Heart right ventricle (tissue), 16 donors: ENCODE data around the gene BDH1. TPM values are rescaled to one million over a fixed set of nuclear protein-coding genes. Genes with fewer than 3 reads are reported as not detected.

Experiments used
- ATAC-seq, 8 donors: fragments of 200-7000 bp; cut with Tn5 transposase; one replicate each; pipeline ENCODE4 v1.9.1; 2020; ENCODE audit warnings: mild to moderate bottlenecking in 8 of 8, moderate library complexity in 8 of 8, moderate number of reproducible peaks in 1 of 8
- DNase-seq, 2 donors: peaks; one replicate each; pipeline ENCODE4 v3.0.0-alpha.2; 2020
- H3K27ac ChIP-seq, 10 donors: fragments of 200-600 bp; sonication (generic) in 2 of 10; one replicate each; pipeline versions ENCODE4 v1.5.0 to v1.8.0; 2020 to 2022; ENCODE audit warnings: mild to moderate bottlenecking in 3 of 10
- H3K27me3 ChIP-seq, 7 donors: fragments of 200-600 bp; one replicate each; pipeline ENCODE4 v1.8.0; 2021 to 2022; ENCODE audit warnings: mild to moderate bottlenecking in 2 of 7
- H3K36me3 ChIP-seq, 9 donors: fragments of 200-600 bp; sonication (generic) in 1 of 9; one replicate each; pipeline versions ENCODE4 v1.5.0 to v1.8.0; 2020 to 2022; ENCODE audit warnings: mild to moderate bottlenecking in 2 of 9
- H3K4me1 ChIP-seq, 9 donors: fragments of 200-600 bp; sonication (generic) in 1 of 9; one replicate each; pipeline versions ENCODE4 v1.5.0 to v1.8.0; 2020 to 2022; ENCODE audit warnings: mild to moderate bottlenecking in 4 of 9
- H3K4me3 ChIP-seq, 10 donors: fragments of 200-600 bp; sonication (generic) in 2 of 10; one replicate each; pipeline versions ENCODE4 v1.5.0 to v1.8.0; 2020 to 2022; ENCODE audit warnings: mild to moderate bottlenecking in 7 of 10, moderate library complexity in 2 of 10
- H3K9me3 ChIP-seq, 11 donors: fragments of 200-600 bp in 10 of 11; sonication (generic) in 2 of 11; one replicate each; pipeline versions ENCODE4 v1.5.0 to v1.8.0; 2013 to 2022; ENCODE audit warnings: mild to moderate bottlenecking in 2 of 11, control low read depth in 1 of 11, moderate library complexity in 1 of 11
- CTCF ChIP-seq, 9 donors: fragments of 200-600 bp; sonication (generic) in 2 of 9; IDR thresholded peaks; one replicate each; pipeline versions ENCODE4 v1.5.0 to v1.8.0; 2021 to 2022; ENCODE audit warnings: antibody characterized with exemption in 9 of 9, mild to moderate bottlenecking in 5 of 9, moderate library complexity in 1 of 9
- WGBS, 2 donors: extraction: QIAGEN DNeasy Blood & Tissue Kit; methylation state at CpG; one replicate each; pipeline ENCODE4 v1.1.7; 2013; ENCODE audit warnings: inconsistent platforms in 1 of 2; 5-methylcytosine and 5-hydroxymethylcytosine counted together
- intact Hi-C, 10 donors: fragments of 100-400 bp; cut with DNase I; formaldehyde crosslinking; loops; one replicate each; pipeline versions ENCODE4 v1.11.1 to v1.14.2; 2022
- polyA plus RNA-seq, 2 donors: library from polyadenylated mRNA; stranded (reverse); fragments of 200-250 nt; gene quantifications; one replicate each; pipeline ENCODE4 v1.2.3, GENCODE V29; 2013
- total RNA-seq, 10 donors: library from RNA; stranded (reverse); fragmentation: NEBNext Ultra II Directional in 3 of 10; extraction: Animal tissue kit (Norgen Biotek cat#: 25700) in 3 of 10; gene quantifications; one replicate each; pipeline versions ENCODE4 v1.2.1 to v1.2.4, GENCODE V29; 2021 to 2023
- donor health status: Arrhythmogenic right ventricular cardiomyopathy.
- donor health status: ischemic (EF 13 %, LVEDD 7.1; RV severe dilation, severe dysfunction).
- donor health status: healthy with polysubstance abuse.
- donor health status: DM: no; HTN: yes; CAD: no.
- donor health status: DM: no; HTN: no; CAD: no.
- donor health status: ischemic (EF 25% LVEDD 6.9; RV normal size, moderate dysfunction).
- donor health status: ischemic (EF 25% LVEDD 5.7; RV mildly dilated, moderate dysfunction).
- donor health status: healthy.
- donor health status: DM: yes; HTN: yes; CAD: no.
- donor health status: Ischemic cardiomyopathy.
- donor health status: ischemic (EF 35%, LVEDD 5.7; RV mildly dilated, moderate dysfunction).
- donor health status: nonischemic (EF 11% LVEDD 7.7; RV severe dilation, severe dysfunction).
- donor health status: DM: yes; HTN: yes; CAD: no.
- donor health status: PGD.
- donor health status: ischemic (EF 29% LVEDD 5.4; RV normal size, mild dysfunction).
- donor health status: nonischemic (EF 23%, LVEDD 6.1; RV moderate dilation, normal function).

The BDH1 gene
- total and polyA plus RNA-seq, 12 donors, result 9.6 to 144 (median 78.0) TPM

- Histone ChIP-seq H3K36me3 (no peaks in the 10 kb centered on the region), H3K4me3 (no peak overlapping the region), H3K27me3 (peaks cover 0 to 10% (median 0%) of the 10 kb centered on the region in 7 donors), H3K4me1 (peaks cover 0 to 10% (median 0%) of the 10 kb centered on the region in 9 donors), H3K27ac (no peak overlapping the region), H3K9me3 (no peaks in the 10 kb centered on the region)
- WGBS, 2 donors, result 51 to 57% methylated on average over 5 of the region's 5 CpGs
- DNase-seq (no peak), ATAC-seq (no peak)
- intact Hi-C loops, result no loop called here
- TF ChIP-seq CTCF (IDR thresholded peaks at IDR 0.05), result no peak
Observed at GRCh38 chr3:197475997-197476525, 79.7 kb downstream of the BDH1 start.

GRCh38 chr3:197475514-197475913 lies 80.3 kb downstream of the BDH1 start:
- H3K27ac ChIP-seq, result no peak overlapping the region
- no peaks in the 10 kb centered on the region for H3K36me3 ChIP-seq
- 84 to 87% methylated on average over 3 of the region's 3 CpGs for WGBS, 2 donors
- H3K4me3 ChIP-seq, result no peak overlapping the region
- ATAC-seq (no peak), DNase-seq (no peak)
- no peak for TF ChIP-seq CTCF (IDR thresholded peaks at IDR 0.05)
- peaks cover 0 to 10% (median 0%) of the 10 kb centered on the region in 7 donors for H3K27me3 ChIP-seq
- intact Hi-C loops, result no loop called here
- H3K4me1 ChIP-seq, result peaks cover 0 to 10% (median 0%) of the 10 kb centered on the region in 9 donors
- H3K9me3 ChIP-seq, result no peaks in the 10 kb centered on the region

- no peak overlapping the region for H3K4me3 ChIP-seq
- peaks cover 0 to 16% (median 0%) of the 10 kb centered on the region in 7 donors for H3K27me3 ChIP-seq
- no peaks in the 10 kb centered on the region for H3K9me3 ChIP-seq
- DNase-seq (no peak), ATAC-seq (peak in 1 of 8 donors; percentile 20)
- no peaks in the 10 kb centered on the region for H3K36me3 ChIP-seq
- intact Hi-C loops, result no loop called here
- TF ChIP-seq CTCF (IDR thresholded peaks at IDR 0.05), result no peak
- 90 to 96% methylated on average over 2 of the region's 2 CpGs for WGBS, 2 donors
- no peak overlapping the region for H3K27ac ChIP-seq
- H3K4me1 ChIP-seq, result peaks cover 0 to 18% (median 0%) of the 10 kb centered on the region in 9 donors
Observed at GRCh38 chr3:197472151-197472550, 83.6 kb downstream of the BDH1 start.

- H3K4me1 ChIP-seq, result peaks cover 0 to 25% (median 0%) of the 10 kb centered on the region in 9 donors
- ATAC-seq (no peak), DNase-seq (no peak)
- no peak for TF ChIP-seq CTCF (IDR thresholded peaks at IDR 0.05)
- H3K4me3 ChIP-seq, result no peak overlapping the region
- H3K27me3 ChIP-seq, result peaks cover 0 to 16% (median 0%) of the 10 kb centered on the region in 7 donors
- H3K36me3 ChIP-seq, result no peaks in the 10 kb centered on the region
- no peak overlapping the region for H3K27ac ChIP-seq
- H3K9me3 ChIP-seq, result no peaks in the 10 kb centered on the region
- 64 to 72% methylated on average over 10 of the region's 10 CpGs for WGBS, 2 donors
- intact Hi-C loops, result no loop called here
Observed at GRCh38 chr3:197471221-197472010, 84.4 kb downstream of the BDH1 start.
